ENCODE results near the gene ADARB2. TPM values are rescaled to one million over a fixed set of nuclear protein-coding genes. Genes with fewer than 3 reads are reported as not detected.
"Not testable (repeated sequence)": the region's sequence is repeated elsewhere in the genome, so short reads cannot be mapped to it uniquely, and the experiment has no call there.

The ADARB2 gene
- total and polyA plus RNA-seq, 4 experiments from 2014 or later = 13.5 to 14.1 TPM; not detected in 2

GRCh38 chr10:1418031-1418550, 319.2 kb downstream of the ADARB2 start:
- H3K9me3 ChIP-seq (ENCODE audit: control insufficient read depth in 1 of 2, low read length in 2 of 2) = no peaks in the 10 kb centered on the region
- CTCF ChIA-PET (ENCODE audit: partially characterized antibody) = no interaction called here
- Mint-ChIP-seq H3K4me3 (no peak overlapping the region), H3K9me3 (peaks cover 0 to 7% (median 0%) of the 10 kb centered on the region in 8 donors), H3K27me3 (peaks cover 17 to 46% of the 10 kb centered on the region in 2 donors), H3K27ac (no peak overlapping the region), H3K36me3 (no peaks in the 10 kb centered on the region), H3K4me1 (peaks cover 4 to 11% (median 9%) of the 10 kb centered on the region in 4 donors)
- H3K36me3 ChIP-seq (ENCODE audit: insufficient read depth, low read length) = no peaks in the 10 kb centered on the region
- POLR2A ChIA-PET (ENCODE audit: partially characterized antibody) = no interaction called here
- no peak overlapping the region for H3K27ac ChIP-seq (ENCODE audit: low read depth, low read length)
- no peak overlapping the region for H3K4me3 ChIP-seq (ENCODE audit: low read length in 2 of 2)
- peaks cover 6% of the 10 kb centered on the region for H3K4me1 ChIP-seq (ENCODE audit: insufficient read depth, low read length)
- intact Hi-C loops (cut with micrococcal nuclease) = no loop called here
- no peaks in the 10 kb centered on the region for H3K27me3 ChIP-seq (ENCODE audit: insufficient read depth, low read length)
- no peak for DNase-seq

GRCh38 chr10:1417574-1417973, 319.8 kb downstream of the ADARB2 start:
- no peak overlapping the region for H3K27ac ChIP-seq (ENCODE audit: low read depth, low read length)
- H3K27ac Mint-ChIP-seq = no peak overlapping the region
- H3K36me3 ChIP-seq (ENCODE audit: insufficient read depth, low read length) = no peaks in the 10 kb centered on the region
- ChIA-PET POLR2A (ENCODE audit: partially characterized antibody) (no interaction called here), CTCF (ENCODE audit: partially characterized antibody) (no interaction called here)
- H3K4me1 Mint-ChIP-seq = peaks cover 4 to 11% (median 9%) of the 10 kb centered on the region in 4 donors
- H3K36me3 Mint-ChIP-seq = no peaks in the 10 kb centered on the region
- H3K9me3 ChIP-seq (ENCODE audit: control insufficient read depth in 1 of 2, low read length in 2 of 2) = no peaks in the 10 kb centered on the region
- DNase-seq = no peak
- no peak overlapping the region for H3K4me3 Mint-ChIP-seq
- peaks cover 6% of the 10 kb centered on the region for H3K4me1 ChIP-seq (ENCODE audit: insufficient read depth, low read length)
- no peaks in the 10 kb centered on the region for H3K27me3 ChIP-seq (ENCODE audit: insufficient read depth, low read length)
- no peak overlapping the region for H3K4me3 ChIP-seq (ENCODE audit: low read length in 2 of 2)
- peaks cover 18 to 50% of the 10 kb centered on the region in 2 donors for H3K27me3 Mint-ChIP-seq
- intact Hi-C loops (cut with micrococcal nuclease) = no loop called here
- peaks cover 0 to 7% (median 0%) of the 10 kb centered on the region in 8 donors for H3K9me3 Mint-ChIP-seq

GRCh38 chr10:1416456-1417037, 320.8 kb downstream of the ADARB2 start:
- intact Hi-C loops (cut with micrococcal nuclease) = no loop called here
- Mint-ChIP-seq H3K4me3 (no peak overlapping the region), H3K27me3 (peaks cover 16 to 46% of the 10 kb centered on the region in 2 donors), H3K9me3 (peaks cover 0 to 7% (median 0%) of the 10 kb centered on the region in 8 donors), H3K36me3 (no peaks in the 10 kb centered on the region), H3K27ac (no peak overlapping the region), H3K4me1 (peaks cover 4 to 11% (median 9%) of the 10 kb centered on the region in 4 donors)
- Histone ChIP-seq H3K4me3 (ENCODE audit: low read length in 2 of 2) (no peak overlapping the region), H3K27me3 (ENCODE audit: insufficient read depth, low read length) (no peaks in the 10 kb centered on the region), H3K4me1 (ENCODE audit: insufficient read depth, low read length) (peaks cover 6% of the 10 kb centered on the region), H3K36me3 (ENCODE audit: insufficient read depth, low read length) (no peaks in the 10 kb centered on the region), H3K9me3 (ENCODE audit: control insufficient read depth in 1 of 2, low read length in 2 of 2) (no peaks in the 10 kb centered on the region), H3K27ac (ENCODE audit: low read depth, low read length) (no peak overlapping the region)
- CTCF ChIA-PET (ENCODE audit: partially characterized antibody) = no interaction called here
- POLR2A ChIA-PET (ENCODE audit: partially characterized antibody) = no interaction called here
- no peak for DNase-seq

- Histone ChIP-seq H3K36me3 (ENCODE audit: insufficient read depth, low read length) (no peaks in the 10 kb centered on the region), H3K27ac (ENCODE audit: low read depth, low read length) (no peak overlapping the region), H3K4me3 (ENCODE audit: low read length in 2 of 2) (no peak overlapping the region), H3K27me3 (ENCODE audit: insufficient read depth, low read length) (no peaks in the 10 kb centered on the region), H3K9me3 (ENCODE audit: control insufficient read depth in 1 of 2, low read length in 2 of 2) (no peaks in the 10 kb centered on the region), H3K4me1 (ENCODE audit: insufficient read depth, low read length) (no peaks in the 10 kb centered on the region)
- Mint-ChIP-seq H3K9me3 (peaks cover 0 to 7% (median 0%) of the 10 kb centered on the region in 8 donors), H3K4me1 (peaks cover 0 to 3% (median 0%) of the 10 kb centered on the region in 4 donors), H3K27me3 (peaks cover 12 to 45% of the 10 kb centered on the region in 2 donors), H3K4me3 (no peak overlapping the region), H3K36me3 (no peaks in the 10 kb centered on the region), H3K27ac (no peak overlapping the region)
- CTCF ChIA-PET (ENCODE audit: partially characterized antibody) = no interaction called here
- POLR2A ChIA-PET (ENCODE audit: partially characterized antibody) = no interaction called here
- intact Hi-C loops (cut with micrococcal nuclease) = no loop called here
- no peak for DNase-seq
Measured at GRCh38 chr10:1414893-1415292, 322.4 kb downstream of the ADARB2 start.

GRCh38 chr10:1414346-1414745, 323.0 kb downstream of the ADARB2 start:
- not testable (repeated sequence) for H3K4me3 Mint-ChIP-seq

GRCh38 chr10:1413823-1414222, 323.5 kb downstream of the ADARB2 start:
- no peak for DNase-seq
- H3K27me3 ChIP-seq (ENCODE audit: insufficient read depth, low read length) = no peaks in the 10 kb centered on the region
- intact Hi-C loops (cut with micrococcal nuclease) = no loop called here
- H3K27ac ChIP-seq (ENCODE audit: low read depth, low read length) = no peak overlapping the region
- Mint-ChIP-seq H3K27me3 (peaks cover 12 to 44% of the 10 kb centered on the region in 2 donors), H3K4me3 (no peak overlapping the region), H3K27ac (no peak overlapping the region), H3K4me1 (peaks cover 0 to 3% (median 0%) of the 10 kb centered on the region in 4 donors), H3K9me3 (peaks cover 0 to 7% (median 0%) of the 10 kb centered on the region in 8 donors), H3K36me3 (no peaks in the 10 kb centered on the region)
- H3K36me3 ChIP-seq (ENCODE audit: insufficient read depth, low read length) = no peaks in the 10 kb centered on the region
- H3K4me1 ChIP-seq (ENCODE audit: insufficient read depth, low read length) = no peaks in the 10 kb centered on the region
- H3K4me3 ChIP-seq (ENCODE audit: low read length in 2 of 2) = no peak overlapping the region
- H3K9me3 ChIP-seq (ENCODE audit: control insufficient read depth in 1 of 2, low read length in 2 of 2) = no peaks in the 10 kb centered on the region
- ChIA-PET CTCF (ENCODE audit: partially characterized antibody) (no interaction called here), POLR2A (ENCODE audit: partially characterized antibody) (no interaction called here)

More at GRCh38 chr10:1414346-1414745, 323.0 kb downstream of the ADARB2 start:
- H3K36me3 ChIP-seq (ENCODE audit: insufficient read depth, low read length); DNase-seq; H3K9me3 Mint-ChIP-seq; CTCF ChIA-PET (ENCODE audit: partially characterized antibody); H3K4me1 ChIP-seq (ENCODE audit: insufficient read depth, low read length); POLR2A ChIA-PET (ENCODE audit: partially characterized antibody); H3K27ac ChIP-seq (ENCODE audit: low read depth, low read length); H3K9me3 ChIP-seq (ENCODE audit: control insufficient read depth in 1 of 2, low read length in 2 of 2); H3K27me3 ChIP-seq (ENCODE audit: insufficient read depth, low read length); H3K27ac Mint-ChIP-seq; H3K4me1 Mint-ChIP-seq; H3K36me3 Mint-ChIP-seq; H3K4me3 ChIP-seq (ENCODE audit: low read length in 2 of 2); intact Hi-C loops (cut with micrococcal nuclease): not testable (repeated sequence)
- peaks cover 12 to 45% of the 10 kb centered on the region in 2 donors for H3K27me3 Mint-ChIP-seq

- Histone ChIP-seq H3K27me3 (ENCODE audit: insufficient read depth, low read length) (no peaks in the 10 kb centered on the region), H3K4me3 (ENCODE audit: low read length in 2 of 2) (no peak overlapping the region), H3K36me3 (ENCODE audit: insufficient read depth, low read length) (no peaks in the 10 kb centered on the region), H3K27ac (ENCODE audit: low read depth, low read length) (no peak overlapping the region), H3K4me1 (ENCODE audit: insufficient read depth, low read length) (no peaks in the 10 kb centered on the region), H3K9me3 (ENCODE audit: control insufficient read depth in 1 of 2, low read length in 2 of 2) (no peaks in the 10 kb centered on the region)
- Mint-ChIP-seq H3K4me3 (no peak overlapping the region), H3K36me3 (no peaks in the 10 kb centered on the region), H3K4me1 (peaks cover 0 to 3% (median 0%) of the 10 kb centered on the region in 4 donors), H3K27me3 (peaks cover 12 to 43% of the 10 kb centered on the region in 2 donors), H3K27ac (no peak overlapping the region), H3K9me3 (peaks cover 0 to 7% (median 0%) of the 10 kb centered on the region in 8 donors)
- ChIA-PET CTCF (ENCODE audit: partially characterized antibody) (no interaction called here), POLR2A (ENCODE audit: partially characterized antibody) (no interaction called here)
- intact Hi-C loops (cut with micrococcal nuclease) = no loop called here
- no peak for DNase-seq
Measured at GRCh38 chr10:1413256-1413655, 324.1 kb downstream of the ADARB2 start.
